Activated T-cell treated with anti-CD3 and anti-CD28 coated beads for 1 hour (primary cell): ENCODE measurements around the gene CASZ1.

Experiments
- DNase-seq: peaks from one replicate; pipeline ENCODE4 v3.0.0-alpha.2; 2020; ENCODE audit warnings: low read depth

The CASZ1 gene

DNA sequence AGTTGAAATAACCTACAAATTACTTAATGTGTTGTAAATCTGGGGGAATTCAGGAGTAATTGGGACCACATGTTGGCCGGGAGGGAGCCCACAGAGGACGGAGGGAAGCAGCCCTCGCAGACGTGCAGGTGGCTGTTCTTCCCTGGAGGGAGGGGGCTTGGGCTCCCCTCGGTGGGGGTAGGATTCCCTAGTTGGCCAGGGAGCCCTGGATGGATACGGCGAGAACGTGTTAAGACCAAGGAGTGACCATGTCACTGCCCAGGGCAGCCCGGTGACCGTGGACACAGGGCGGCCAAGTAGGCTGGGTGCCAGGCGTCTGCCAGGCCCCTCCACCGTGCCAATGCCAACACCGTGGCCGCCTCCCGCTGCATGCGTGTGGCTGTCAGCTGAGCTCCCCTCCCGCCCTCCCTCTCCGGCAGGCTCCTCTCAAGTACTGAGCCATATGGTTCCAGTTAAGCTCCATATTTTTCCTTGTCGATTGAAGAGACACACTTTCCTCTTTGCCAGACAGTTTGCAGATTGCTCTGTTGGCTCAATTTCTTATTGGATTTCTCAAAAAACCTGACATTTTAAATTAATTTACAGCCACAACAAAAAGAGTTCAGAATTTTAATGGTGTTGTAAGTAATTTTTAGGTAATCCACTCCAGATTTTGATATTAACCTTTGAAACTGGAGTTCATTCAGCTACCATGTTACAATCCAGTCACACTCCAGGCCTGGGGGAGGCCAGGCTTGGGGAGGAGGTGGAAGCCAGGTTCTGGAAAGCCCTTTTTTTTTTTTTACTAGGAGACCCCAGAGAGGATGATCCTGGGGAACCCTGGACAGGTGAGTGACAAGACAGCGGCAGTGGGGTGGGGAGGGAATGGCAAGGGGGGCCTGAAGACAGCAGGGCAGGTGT is 71.2 kb downstream of the CASZ1 start:
- DNase-seq, result no peak

DNA sequence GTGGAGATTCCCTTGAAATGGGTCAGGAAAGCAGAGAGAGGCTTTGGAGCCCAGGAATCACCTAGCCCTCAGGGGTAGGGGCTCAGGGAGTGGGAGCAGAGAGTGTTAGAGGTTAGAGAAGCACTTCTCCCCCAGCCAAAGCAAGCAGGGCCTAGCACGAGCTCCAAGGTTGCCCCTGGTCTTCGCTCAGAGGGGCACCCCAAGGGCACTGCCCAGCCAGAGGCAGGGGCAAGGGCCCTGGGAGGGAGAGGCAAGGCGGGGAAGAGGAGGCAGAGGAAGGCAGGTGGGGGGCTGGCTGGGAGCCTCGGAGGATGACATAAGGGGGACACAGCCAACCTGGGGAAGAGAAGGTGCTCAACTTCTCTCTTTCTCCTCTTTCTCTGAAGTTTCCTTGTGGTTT is 71.9 kb downstream of the CASZ1 start:
- no peak for DNase-seq

DNA sequence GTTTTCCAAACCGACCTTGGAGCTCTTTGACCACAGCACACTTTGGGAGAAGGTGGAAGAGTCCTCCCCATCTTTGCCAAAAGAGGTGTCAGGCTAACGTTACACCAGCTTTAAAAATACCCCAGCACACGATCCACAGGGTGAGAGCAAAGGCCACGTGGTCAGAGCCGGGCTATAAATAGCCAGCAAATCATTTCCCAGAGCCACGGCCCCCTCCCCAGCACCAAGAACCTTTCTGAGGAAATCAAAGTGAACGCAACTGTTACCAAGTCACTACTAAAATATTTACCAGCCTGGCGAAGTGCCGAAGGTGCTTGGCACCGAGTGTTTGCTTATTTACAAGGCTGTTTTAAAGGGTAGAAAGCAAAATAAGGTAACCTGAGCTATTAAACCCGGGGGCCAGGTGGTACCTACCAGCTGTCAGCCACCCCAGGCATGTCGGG is 72.4 kb downstream of the CASZ1 start:
- no peak for DNase-seq

DNA sequence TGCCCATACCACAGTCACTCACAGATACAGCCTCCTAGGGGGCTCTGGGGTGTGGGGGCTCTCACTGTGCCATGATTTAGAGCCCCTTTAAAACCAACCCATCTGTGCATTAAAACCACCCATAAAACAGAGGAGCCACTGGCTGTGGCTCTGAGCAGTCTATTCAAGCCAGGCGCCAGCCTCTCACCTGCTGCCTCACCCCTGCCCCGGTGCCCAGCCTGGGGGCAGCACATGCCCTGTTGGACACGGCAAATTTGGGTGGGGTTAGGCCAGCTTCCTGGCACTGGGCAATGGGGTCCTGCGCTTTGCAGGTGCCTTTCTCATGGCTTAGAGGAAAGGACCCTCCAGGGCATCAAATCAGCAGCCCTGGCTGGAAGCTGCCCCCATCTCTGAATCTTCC is 73.1 kb downstream of the CASZ1 start:
- no peak for DNase-seq

DNA sequence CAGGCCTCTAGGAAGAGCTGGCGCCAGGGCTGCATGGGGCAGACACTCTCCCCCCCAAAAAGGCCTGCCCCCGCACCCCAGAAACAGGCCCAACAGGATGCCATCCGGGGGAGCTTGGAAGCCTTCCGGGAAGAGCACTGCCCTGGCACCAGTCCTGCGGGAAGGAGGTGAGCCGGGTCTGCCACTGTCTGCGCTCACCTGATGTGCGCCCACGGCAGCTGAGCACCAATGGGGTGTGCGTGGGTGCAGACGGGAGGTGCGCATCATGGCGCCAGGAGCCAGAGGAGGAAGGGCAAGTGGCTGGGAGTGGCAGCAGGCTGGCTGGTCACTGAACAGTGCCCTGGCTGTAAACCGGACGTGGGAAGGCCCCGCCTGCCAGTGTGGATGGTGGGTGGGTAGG is 73.6 kb downstream of the CASZ1 start:
- no peak for DNase-seq

DNA sequence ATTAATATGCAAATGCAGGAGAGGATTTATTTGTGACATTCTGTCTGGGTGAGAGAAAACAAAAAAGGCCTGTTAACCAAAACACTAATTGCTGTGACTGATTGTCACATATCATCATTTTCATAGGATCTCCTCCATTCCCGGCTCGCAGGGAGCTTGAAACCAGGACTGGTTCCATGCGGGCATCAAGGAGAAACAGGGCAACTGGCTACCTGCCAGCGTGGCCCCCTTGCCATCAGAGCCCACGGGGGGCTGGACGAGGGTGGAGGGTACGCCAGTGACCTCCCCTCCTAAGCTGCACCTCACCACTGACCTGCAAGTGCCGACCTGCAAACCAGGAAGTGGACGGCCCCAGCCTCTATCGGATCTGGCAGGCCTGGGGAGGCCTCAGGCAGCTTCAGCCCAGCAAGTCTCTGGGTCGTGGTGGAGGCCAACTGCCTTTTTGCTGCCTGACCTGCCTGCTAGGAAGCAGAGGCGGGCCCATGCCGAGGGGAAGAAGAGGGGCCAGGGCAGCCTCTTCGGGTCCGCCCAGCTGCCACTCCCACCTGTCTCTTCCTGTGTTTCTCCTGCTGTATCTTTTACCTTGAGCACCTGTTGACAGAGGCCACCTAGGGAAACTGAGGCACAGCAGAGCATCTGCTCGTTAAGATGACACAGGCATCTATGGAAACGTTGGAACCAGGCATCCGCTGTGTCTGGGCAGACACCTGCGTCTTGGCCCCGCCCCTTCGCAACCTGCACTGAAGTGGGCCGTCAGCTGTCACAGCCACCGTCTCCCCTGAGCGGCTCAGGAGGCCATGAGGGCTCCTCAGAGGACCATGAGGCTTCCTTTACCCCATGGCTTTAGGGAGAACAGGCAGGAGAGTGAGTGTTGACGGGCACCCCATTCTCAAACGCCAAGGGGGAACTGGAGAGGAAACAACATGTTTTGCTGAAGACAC is 74.8 kb downstream of the CASZ1 start:
- DNase-seq, result no peak

DNA sequence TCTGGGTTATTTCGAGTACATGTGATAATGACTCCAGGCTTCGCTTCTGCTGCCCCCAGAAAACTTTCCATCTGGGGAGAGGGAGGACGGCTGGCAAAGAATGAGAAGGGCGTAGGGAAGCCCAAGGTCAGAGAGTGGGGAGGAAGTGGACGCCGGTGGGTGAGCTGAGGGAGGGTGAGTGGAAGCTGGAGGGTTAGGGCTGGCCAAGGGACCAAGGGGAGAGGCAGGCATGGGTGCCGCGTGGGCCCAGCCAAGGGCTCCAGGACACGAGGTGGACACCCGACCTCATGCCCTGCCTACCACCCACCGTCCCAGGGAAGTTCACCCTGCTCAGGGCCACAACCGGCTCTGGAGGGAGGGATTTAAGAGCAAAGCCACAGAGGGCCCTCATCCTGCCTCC is 75.8 kb downstream of the CASZ1 start:
- no peak for DNase-seq

DNA sequence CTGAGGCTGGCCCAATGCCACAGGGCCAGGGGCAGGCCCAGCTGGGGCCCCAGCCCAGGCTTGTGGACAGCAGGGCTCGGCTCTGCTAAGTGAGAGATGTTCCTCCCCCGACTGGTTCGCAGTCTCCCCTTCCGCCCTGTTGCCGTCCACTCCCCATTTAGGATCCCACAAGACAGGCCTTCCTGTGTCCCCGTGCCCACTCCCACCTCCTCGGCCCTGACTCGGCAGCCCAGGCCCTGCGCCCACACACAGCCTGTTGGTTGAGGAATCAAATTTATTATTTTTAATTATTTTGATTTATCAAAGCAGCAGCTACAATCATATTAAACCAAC is 78.4 kb downstream of the CASZ1 start:
- DNase-seq, result no peak

DNA sequence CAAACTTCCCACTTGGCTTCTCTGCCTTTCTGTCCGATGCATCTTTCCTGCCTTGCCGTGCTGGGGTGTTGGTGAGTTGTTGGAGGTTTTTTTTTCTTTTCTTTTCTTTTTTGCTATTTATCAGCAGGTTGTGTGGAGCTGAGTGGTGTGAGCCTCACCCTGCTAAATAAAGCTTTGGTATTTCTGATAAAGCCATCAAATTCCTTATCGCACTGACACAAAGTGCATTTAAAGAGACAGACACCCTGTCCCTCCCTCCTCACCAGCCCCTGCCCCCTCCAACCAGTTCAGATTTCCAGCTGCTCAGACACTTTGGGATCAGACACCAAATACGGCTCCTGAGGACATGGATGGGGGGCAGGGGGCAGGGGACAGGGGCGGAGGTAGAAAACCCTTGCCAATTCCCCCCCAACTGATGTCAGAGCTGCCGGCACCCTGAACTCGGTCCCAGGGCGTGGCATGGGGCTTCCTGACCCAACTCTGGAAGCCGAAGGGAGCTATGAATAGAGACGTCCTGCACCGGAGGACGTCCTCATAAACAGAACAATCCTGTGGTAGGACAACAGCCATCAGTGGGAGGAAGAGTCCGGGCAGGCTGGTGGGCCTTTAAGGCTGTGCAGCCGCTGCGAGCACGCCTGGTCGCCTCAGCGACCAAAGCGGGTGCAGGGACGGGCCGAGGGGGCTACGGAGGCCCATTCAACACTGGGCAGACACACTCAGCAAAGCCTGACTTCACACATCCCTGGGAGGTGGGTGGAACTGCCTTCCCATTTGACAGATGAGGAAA is 79.0 kb downstream of the CASZ1 start:
- DNase-seq, result no peak

DNA sequence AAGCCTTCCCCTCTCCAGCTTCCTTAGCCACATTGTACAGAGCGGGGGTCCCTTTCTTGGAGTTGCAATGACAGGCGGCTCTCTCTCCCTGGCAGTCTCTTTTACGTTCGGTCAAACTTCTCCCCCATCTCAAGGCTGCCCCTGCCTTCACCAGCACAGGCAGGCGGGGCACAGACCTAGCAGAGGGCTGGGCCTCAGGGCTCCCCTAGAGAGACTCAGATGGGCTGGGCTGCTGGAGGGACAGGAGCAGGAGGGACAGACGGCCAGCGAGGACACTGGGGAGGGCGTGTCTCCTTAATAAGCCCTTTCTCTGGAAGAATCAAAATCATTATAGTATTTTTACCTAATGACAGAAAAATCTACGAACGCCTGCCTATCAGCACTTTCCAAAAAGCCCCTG is 79.6 kb downstream of the CASZ1 start:
- no peak for DNase-seq

DNA sequence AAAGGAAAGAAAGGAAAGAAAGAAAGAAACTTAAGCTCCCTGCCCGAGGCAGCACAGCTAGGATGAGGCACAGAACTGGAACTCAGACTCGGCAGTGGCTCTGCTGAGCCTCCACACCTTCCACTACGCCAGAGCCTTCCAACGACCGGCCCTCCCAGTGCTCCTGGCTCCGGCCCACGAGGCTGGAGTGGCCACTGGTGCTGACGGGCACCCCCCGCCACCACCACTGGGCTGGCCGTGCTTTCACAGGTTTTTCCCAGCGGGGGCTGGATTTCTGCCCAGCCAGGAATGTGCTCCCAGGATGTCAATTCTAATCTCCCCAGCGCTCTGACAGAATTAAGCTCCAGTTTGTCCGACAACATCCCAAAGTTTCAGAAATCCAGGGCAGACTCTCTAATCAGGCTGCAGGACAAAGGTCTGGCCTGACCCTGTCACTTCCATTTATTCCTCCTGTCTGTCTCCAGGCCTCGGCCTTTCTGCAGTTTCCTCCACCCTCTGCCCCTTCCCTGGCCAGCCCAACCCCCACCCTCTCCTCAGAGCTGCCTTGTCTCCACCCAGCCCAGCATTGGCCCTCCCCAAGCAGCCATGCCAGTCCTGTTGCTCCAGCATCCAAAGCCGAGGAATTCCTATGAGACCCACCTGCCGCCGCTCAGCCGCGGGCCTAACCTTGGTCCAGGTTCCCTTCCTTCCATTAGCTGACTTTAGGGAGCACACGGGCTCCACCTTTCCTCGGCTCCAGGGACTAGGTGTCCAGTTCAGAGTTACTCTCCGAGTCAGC is 81.9 kb downstream of the CASZ1 start:
- no peak for DNase-seq

DNA sequence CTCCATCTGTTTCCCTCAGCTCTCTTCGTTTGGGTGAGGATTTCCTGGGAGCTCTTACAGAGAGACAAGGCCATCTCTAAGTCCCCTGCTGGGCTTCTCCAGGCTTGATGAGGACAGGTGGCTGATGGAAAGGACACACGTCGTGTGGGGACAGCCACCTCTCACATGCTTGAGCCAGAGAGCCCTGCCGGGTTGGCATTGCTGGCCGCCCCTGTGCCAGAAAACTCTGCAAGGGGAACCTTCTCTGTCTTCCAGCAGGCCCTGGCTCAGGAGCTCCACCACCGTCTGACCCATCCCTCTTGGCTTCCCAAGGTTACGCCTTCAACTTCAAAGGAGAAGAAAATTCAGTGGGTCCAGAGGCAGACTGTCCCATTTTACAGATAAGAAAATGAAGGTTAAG is 82.8 kb downstream of the CASZ1 start:
- DNase-seq, result no peak

DNA sequence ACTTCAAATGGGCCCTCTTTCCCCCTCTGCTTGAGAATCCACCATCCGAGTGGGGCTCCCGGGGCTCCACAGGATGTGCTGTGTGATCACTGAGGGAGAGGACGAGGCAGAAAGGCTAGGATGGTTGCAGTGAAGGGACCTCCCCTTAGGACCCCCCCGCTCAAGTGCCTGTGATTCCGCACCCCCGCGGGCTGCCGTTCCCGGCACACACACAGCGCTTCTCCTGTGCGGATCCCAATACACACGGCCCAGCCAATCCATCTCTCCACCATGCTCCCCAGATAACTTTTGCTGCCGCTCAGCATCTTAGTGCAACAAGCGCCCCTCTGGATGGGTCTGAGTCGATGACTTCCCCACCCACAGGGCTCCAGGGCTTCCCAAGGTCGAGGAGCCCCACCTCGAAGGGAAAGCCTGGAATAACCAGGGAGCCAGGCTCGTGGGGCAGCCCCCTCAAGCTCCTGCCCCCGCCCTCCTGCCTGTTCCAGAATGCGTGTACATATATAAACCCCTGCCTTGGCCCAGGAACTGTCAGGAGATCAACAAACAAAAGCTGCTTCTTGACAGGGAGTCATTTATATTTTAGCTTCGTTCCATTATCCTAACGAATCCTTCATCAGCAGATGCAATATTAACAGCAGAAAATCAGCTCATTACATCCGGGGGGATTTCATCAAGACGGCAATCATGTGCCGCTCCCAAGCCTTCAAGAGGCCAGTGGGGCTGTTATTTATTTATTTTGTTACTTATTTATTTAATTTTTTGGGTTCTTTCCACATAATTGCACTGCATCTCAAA is 83.7 kb downstream of the CASZ1 start:
- no peak for DNase-seq

DNA sequence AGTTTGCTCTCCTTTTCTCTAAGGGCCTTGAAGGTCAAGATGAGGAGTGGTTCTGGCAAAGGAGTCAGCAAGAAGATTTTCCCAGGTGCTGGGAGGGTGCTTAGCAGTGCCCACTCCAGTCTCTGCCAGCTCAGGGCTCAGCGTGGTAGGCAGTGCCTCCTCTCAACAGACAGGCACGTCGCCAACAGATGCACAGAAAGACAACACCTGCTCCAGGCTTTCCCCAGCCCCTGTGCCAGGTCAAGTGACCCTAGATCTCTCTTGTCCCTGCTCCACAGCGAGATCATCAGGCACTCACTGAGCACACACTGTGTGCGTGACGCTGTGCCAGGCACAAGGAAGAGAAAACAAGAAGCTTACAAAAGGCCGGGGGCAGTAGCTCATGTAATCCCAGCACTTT is 86.0 kb downstream of the CASZ1 start:
- no peak for DNase-seq

DNA sequence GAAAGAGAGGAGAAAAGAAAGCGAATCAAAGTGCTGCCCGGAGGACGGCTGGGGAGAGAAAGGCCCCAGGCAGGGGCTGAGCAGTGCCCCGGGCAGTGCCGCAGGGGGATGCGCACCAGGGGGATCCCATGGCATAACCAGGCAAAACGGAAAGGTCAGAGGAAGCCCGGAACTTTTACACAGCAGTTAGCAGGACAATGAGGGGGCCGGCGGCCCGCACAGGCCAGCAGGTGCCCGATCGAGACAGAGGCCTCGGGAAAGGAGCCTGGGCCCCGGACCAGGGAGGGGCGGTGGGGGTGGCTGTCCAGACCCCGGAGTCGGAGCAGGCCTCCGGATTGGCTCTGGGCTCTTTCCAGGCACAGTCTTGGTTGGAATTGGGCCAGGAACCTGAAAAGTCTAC is 86.8 kb downstream of the CASZ1 start:
- DNase-seq, result no peak

DNA sequence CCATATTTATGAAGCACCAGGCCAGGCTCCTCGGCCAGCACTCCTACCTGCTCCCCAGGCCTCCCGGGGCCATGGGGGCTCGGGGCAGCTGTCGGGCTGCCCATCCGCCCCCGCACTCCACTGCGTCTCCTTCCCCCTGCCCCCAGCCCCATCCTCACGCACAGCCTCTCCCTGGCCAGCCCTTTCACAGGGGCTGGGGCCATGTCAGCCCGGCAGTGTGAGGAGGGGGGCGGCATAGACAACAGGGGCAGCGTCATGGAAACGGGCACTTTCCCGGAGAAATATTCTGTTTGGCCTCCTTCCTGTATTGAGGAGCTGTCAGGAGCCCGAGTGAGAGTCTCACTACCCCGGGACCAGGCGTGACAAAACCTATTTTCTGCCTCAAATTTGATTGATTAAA is 87.3 kb downstream of the CASZ1 start:
- no peak for DNase-seq

DNA sequence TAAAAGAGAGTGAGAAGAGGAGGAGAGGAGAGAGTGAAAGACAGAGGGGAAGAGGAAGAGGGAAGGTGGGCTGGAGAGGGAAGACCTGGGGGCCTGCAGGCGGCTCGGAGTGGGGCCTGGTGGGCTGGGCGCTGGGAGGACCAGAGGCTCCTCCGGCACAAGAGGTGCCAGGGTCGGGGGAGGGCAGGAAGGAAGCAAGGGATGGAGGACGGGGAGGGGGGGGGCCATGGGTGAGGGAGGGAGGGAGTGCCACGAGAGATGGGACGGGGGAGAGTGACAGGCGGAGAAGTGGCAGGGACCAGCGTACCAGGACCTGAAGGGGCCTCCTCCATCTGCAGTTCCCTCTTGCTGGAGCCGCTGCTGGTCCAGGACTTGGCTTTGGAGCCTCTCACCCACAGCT is 87.7 kb downstream of the CASZ1 start:
- no peak for DNase-seq

DNA sequence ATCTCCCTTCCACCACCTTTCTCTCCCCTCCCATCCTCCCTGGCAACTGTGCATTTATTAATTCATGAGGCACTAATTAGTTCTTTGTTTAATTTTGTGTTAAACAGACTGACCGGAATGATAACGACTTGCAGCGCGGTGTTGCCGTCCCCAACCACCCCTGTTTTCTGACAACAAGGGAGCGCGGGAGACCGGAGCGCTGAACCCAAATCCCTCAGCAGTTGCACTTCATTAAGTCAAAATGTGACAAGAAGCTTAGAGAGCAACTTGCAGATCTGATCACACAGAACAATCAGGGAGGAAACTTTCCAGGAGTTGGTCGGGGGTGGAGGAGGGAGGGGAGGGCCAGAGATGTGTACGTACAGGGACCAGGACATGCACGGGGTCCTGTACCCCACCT is 89.2 kb downstream of the CASZ1 start:
- DNase-seq, result no peak

DNA sequence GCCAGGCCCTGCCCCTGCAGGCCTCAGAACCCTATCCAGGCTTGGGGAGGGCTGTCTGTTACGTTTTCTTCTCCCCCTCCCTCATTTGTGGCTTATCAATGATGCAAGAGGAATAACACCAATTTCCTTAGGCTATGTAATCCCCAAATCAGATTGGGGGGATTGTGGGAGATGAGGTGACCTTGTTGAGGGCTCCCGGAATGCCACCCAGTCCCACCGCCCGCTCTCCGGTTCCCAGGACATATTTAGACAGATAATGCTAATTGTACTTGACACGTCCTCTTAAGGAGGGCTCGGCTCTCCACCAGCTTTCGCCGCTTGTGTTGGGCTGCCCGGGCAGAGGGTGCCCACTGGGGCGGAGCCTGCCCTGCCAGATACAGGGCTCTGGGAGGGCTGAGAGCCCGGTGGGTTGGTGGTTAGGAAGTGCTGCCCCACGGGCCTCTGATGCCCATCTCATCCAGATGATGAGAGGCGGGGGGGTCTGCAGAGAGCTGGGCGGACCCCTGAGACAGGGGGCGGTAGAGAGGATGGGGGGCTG is 90.0 kb downstream of the CASZ1 start:
- DNase-seq, result no peak

DNA sequence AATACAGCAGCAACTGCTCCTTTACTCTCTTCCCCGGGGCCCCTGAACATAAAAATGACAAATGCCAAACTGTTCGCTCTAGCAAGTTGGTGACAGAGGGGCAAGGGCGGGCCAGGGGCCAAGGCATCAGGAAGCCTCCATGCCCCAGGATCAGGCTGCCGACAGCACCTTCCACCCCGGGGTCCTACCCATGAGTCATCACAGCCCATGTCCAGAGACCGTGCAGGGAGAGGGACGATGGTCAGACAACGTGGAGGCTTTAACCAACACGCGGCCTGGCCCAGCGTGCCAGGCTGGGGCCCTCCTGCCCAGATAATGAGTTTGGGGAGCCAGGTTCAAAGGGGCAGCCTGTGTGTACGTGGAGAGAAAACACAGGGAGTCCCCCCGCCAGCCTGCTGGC is 90.5 kb downstream of the CASZ1 start:
- no peak for DNase-seq
